ENCODE measurements around the gene TYROBP.

DNA sequence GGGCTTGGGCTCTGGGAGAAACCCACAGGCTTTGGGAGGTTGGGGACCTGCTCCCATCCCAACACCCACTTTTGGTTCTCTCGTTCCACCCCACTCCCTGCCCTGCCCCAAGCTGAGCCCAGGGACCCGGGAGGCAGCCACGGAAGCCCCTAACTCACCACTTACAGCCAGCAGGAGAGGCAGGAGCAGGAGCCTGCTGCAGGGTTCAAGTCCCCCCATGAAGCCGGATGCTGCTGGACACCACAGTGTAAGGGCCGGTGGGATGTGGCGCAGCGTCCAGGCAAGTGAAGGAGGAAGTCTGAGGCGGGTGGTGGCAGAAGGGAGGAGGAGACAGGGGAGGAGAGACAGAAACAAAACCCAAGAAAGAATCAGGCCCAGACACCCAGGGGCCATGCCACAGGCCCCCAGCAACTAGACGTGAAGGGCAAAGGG lies at the start of gene TYROBP:
- TF ChIP-seq, protein P1, sequence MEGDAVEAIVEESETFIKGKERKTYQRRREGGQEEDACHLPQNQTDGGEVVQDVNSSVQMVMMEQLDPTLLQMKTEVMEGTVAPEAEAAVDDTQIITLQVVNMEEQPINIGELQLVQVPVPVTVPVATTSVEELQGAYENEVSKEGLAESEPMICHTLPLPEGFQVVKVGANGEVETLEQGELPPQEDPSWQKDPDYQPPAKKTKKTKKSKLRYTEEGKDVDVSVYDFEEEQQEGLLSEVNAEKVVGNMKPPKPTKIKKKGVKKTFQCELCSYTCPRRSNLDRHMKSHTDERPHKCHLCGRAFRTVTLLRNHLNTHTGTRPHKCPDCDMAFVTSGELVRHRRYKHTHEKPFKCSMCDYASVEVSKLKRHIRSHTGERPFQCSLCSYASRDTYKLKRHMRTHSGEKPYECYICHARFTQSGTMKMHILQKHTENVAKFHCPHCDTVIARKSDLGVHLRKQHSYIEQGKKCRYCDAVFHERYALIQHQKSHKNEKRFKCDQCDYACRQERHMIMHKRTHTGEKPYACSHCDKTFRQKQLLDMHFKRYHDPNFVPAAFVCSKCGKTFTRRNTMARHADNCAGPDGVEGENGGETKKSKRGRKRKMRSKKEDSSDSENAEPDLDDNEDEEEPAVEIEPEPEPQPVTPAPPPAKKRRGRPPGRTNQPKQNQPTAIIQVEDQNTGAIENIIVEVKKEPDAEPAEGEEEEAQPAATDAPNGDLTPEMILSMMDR (IDR thresholded peaks at IDR 0.05) = no peak
- no peak for TF ChIP-seq POLR2A (IDR thresholded peaks at IDR 0.05)
- no peak for TF ChIP-seq EP300 (IDR thresholded peaks at IDR 0.05)
